ENCODE measurements around the gene TBXAS1.

GRCh38 chr7:139972029-139972428 lies 143.0 kb downstream of the TBXAS1 start:
- no peak for TF ChIP-seq POLR2A (IDR thresholded peaks at IDR 0.05)
- TF ChIP-seq CTCF (IDR thresholded peaks at IDR 0.05 in 4 of 5, conservative IDR thresholded peaks at IDR 0.05 in 1 of 5) = no peak

Measured in gastrocnemius medialis (tissue), 4 donors.